Germinal center (tissue), 1 donor: ENCODE data around the gene STK11IP.
A peak's percentile ranks its signal among the peaks of the same experiment; 100 is the strongest.

Experiments
- DNase-seq: peaks from one replicate; pipeline ENCODE4 v3.0.0; 2012; ENCODE audit warnings: mixed read lengths, low spot score

STK11IP gene

DNA sequence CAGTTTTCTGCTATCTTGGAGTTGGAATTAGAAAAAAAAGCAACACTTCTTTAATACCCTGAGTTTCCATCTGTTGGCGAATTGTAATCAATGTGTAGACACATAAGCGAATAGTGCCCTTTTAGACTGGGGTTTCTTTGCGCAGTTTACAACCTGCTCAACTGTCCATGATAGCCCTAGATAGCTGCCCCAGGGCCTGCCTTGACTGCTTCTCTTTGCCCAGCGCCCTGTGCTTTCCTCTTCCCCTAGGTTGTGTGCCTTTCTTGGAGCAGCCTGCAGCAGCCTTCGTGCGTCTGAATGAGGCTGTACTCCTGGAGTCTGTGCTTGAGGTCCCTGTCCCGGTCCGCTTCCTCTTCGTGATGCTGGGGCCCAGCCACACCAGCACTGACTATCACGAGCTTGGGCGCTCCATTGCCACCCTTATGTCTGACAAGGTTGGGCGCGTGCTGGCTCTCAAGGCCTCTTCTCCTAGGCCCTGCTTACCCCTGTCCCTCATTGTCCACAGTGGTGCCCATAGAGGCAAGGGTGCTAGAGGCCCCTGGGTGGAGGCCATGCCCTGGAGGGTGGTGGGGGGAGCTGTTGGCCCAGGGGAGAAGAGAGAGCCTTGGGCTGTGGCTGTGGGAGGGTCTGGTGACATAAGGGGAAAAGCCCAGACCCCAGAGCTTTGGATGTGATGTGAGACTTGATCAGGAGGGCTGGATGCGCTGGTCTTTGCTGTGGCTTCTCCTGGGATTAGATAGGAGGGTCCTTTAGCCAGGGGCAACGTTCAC, 36.7 kb downstream of the STK11IP start:
- no peak for DNase-seq

DNA sequence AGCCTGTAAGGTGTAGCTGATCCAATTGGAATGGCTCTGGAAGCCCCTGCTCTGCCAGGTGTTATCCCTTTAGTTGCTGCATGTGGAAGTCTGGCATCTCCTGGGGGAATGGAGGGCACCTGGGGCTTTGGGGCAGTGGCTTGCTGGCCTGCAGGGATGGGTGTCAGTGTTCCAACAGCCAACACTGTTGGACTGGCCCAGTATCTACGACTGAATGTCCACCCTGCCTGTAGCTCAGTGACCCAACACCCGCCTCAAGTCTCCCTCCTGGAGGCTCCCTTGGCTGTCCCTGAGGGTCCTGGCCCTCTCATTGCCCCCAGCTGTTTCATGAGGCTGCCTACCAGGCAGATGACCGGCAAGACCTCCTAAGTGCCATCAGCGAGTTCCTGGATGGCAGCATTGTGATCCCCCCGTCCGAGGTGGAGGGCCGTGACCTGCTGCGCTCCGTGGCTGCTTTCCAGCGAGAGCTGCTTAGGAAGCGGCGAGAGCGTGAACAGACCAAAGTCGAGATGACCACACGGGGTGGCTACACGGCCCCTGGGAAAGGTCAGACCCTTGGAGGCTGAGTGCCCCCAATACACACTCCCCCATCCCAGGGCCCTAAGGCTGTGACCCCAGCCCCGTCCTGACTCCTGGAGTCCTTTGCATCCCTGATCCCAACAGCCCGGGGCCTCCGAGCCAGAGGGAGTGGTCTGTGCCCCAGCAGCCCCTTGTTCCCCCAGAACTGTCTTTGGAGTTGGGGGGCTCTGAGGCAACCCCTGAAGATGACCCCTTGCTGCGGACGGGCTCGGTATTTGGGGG, 37.5 kb downstream of the STK11IP start:
- no peak for DNase-seq

DNA sequence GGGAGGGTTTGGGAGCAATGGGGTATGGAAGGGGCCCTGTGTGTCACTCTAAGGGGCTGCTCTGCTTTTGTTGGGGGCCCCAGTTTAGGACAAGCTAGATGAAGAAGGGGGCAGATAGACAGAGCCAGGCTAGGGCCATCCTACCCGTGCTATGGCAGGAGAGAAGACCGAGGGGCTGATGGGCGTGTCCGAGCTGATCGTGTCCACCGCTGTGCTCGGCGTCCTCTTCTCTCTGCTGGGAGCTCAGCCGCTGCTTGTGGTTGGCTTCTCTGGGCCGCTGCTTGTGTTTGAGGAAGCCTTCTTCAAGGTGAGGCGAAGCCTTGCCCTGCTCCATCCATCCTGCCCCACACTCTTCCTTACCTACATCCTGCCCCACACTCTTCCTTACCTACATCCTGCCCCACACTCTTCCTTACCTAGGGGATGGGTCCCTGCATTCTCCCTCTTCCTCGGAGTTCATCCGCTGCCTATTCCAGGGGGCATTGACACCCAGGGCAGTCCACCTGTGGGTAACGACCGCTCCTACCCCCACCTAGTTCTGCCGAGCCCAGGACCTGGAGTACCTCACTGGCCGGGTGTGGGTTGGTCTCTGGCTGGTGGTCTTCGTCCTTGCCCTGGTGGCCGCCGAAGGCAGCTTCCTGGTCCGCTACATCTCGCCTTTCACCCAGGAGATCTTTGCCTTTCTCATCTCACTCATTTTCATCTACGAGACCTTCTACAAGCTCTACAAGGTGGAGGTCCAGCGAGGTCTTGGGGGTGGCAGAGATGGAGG, 38.7 kb downstream of the STK11IP start:
- peak; percentile 3 for DNase-seq

DNA sequence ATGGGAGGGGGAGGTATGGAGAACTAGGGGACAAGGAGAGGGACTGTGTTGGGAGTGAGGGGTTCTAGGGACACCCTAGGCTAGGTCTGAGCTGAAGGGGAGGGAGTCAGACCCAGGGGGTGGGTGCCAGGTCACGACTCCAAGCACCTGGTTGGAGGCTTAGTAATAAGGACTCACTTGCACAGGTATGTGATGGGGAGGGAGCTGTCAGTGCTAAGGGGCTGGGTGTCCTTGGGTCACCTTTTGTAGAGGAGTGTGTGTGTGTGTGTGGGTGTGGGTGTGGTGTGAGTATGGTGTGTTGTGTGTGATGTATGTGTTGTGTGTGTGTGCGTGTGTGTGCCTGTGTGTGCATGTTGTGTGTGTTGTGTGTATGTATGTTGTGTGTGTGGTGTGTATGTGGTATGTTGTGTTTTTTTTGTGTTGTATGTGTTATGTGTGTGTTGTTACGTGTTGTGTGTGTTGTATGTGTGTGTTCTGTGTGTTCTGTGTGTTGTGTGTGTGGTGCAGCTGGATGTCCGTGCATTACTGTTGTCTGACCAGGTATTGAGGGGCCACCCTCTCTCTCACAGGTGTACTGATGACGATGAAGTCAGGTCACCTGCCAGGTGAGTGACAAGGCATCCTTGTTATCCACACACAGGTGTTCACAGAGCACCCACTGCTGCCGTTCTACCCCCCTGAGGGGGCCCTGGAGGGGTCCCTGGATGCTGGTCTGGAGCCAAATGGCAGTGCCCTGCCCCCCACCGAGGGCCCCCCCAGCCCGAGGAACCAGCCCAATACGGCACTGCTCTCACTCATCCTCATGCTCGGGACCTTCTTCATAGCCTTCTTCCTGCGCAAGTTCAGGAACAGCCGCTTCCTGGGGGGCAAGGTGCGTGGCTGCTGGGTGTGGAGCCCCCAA, 39.5 kb downstream of the STK11IP start:
- no peak for DNase-seq

DNA sequence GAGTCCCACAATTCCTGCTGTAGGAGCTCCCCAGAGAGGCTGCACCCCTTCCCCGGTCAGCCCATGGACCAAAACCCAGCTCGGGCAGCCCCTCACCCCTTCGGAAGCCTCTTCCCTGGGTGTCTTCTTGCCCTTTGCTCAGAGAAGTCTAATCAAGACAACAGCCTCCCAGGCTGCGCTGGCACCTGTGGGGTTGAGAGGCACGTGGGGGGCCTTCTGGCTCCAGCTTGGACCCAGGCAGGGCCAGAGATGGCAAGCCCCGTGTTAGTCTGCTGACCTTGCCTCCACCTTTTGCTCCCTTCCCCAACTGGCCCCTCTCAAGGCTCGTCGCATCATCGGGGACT, 40.2 kb downstream of the STK11IP start:
- no peak for DNase-seq

DNA sequence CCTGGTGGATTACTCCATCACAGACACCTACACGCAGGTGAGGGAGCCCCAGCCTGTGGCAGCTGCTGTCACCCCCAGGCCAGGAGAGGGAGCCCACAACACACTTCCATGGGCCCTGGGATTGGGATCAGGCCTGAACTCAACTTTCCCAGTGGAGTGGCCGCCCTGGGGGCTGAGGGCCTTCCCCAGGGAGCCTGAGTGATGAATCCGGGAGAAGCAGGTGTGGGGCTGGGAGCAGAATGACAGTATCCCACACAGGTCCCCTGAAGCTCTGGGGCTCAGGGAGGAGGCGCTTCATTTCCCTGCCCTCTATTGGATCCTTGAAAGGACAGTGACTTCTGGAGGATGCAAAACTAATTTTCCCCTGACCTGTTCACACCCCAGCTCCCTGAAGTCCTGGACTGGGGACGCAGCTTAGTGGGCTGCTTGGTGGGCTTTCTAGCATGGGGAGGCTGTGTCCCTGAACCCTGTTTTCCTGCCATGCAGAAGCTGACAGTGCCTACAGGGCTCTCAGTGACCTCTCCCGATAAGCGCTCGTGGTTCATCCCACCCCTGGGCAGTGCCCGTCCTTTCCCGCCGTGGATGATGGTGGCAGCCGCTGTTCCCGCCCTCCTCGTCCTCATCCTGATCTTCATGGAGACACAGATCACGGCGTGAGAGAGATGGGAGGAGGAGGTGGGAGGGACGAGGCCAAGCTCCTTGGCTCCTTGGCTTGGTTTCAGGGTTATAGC, 40.7 kb downstream of the STK11IP start:
- peak; percentile 3 for DNase-seq

DNA sequence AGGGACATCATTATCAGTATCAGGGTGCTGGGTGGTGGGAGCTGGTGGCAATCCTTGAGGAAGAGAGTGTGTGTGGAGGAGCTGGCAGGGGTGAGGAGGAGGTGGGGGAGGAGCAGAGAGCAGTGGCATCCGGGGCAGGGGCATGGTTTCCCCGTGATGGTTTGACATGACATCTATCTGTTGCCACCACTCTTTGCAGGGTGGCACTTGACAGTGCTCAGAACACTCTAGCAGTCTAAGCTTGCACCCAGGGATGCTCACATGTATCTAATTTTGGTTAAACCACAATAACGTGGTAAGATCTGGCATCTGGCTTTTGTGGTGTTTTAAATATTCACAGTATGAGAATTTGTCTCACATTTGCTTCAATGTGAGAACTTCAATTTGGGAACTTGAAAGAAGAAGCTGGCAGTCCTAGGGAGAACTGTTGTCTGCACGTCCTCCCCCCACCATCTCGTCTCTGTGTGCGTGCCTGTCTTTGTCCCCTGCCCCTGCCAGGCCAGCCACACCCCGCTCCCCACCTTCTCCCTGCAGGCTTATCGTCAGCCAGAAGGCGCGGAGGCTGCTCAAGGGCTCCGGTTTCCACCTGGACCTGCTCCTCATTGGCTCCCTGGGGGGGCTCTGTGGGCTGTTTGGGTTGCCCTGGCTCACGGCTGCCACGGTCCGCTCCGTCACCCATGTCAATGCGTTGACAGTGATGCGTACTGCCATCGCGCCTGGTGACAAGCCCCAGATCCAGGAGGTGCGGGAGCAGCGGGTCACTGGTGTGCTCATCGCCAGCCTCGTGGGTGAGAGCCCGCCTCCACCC, 41.5 kb downstream of the STK11IP start:
- DNase-seq, result peak; percentile 1

DNA sequence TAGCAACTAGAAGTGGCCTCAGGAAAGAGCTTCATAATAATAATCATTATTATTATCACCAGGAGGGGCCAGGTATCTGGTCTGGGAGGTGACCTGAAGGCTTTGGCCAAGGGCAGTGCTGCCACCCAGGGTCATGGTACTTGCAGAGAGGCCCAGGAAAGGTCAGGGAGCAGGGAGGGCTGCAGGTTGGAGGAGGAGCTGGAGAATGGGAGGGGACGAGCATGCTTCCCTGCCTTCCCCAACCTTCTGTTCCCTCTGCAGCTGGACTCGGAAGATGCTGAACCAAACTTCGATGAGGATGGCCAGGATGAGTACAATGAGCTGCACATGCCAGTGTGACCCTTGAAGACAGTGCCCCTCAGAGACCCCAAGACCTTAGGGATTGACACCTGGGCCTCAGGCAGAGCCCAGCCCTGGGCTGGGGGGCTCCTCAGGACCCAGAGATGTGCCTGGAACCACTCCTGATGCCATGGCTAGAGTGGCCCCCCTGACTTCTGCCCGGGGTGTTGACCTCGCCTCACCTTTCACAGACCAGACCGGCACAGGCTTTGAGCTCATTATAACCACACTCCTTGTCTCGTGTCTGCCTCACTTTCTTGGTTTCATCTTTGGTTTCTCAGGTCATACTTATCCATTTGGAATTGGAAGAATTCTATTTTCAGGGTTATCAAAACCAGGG, 43.9 kb downstream of the STK11IP start:
- no peak for DNase-seq

DNA sequence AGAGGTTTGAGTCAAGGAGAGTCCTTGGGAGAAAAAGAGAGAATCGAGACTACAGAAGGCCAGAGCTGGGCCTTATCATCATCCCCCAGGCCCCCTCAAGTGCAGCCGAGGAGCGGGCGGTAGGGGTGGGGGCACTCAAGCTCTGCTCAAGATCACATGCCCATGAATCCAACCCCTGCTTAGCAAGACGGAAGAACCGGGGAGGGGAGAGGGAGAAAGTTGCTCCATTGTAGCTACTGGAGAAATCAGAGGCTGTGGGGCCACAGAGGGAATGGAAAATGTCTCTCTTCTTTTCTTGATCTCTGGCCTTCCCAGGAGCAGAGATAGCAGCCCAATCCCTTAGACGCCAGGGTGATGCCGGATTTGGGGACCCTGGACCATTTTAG, 44.4 kb downstream of the STK11IP start:
- DNase-seq, result no peak

DNA sequence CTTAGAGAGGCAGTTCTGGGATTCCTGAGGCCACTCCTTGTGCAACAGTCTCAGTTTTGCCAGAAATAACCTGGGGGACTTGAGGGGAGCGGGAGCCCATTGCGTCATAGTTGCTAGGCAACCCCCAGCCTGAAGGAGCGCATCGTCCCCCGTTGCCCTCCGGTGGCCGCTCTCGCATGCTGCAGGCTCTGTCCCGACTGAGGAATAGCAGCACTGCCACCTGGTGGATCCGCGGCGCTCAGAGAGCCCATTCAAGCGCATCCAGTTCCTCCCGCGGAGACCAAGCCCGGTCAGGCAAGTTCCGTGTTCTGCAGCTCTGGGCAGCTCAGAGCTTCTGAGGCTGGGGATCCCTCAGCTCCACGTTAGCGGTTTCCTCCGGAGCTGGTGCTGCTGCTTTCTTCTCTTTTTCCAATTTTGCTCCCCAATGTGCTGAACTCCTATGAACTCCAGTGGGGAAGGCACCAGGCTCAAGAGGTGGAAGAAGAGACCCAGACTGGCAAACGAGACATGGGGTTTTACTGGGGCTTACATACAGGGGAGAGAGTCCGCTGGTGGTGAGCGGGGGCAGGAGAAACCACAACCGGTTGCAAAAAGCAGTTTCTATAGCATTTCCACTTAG, 44.9 kb downstream of the STK11IP start:
- peak; percentile 93 for DNase-seq

DNA sequence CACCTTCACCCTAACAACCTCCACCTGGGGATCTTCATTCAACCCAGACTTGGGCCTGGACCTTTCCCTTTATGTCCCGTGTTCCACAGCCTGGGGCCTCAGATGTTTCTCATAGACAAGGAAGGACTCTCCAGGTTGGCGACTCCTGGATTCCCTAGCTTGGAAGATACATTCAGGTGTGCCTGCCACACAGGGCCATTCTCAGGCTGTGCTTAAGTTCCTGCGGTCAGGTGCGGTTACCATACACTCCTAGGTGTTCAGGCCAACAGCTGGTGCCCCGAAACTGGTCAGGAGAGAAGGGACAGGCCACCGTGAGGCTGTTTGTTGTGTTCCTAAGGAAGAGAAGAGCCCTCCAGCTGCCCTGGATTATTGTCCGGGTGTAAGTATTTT, 45.4 kb downstream of the STK11IP start:
- no peak for DNase-seq

DNA sequence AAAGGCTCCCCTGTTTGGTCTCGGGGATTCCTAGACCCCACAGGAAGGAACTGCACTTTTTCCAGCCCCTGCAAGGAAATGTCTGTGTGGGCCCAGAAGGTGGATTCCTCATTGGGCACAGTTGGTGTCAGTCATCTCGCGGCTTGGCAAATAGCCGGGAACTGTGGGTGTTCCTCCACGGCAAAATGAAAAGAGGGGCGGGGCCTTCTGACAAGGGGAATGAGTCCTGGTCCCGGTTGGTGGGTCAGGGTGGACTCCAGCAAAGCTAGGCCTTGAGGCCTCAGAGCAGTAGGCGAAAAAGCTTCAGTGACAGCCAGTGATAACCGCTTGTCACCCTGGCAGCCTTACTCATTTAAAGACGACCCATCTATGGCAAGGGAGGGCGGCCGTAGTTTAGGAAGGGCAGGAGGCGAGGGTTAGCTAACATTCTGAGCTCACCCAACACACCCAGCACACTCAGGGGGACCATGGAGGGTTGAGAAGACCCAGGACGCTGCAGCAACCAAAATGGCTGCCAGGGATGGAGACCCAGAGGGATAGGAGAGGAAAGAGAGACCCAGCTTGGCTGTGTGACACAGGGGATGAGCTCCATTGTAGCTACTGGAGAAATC, 46.2 kb downstream of the STK11IP start:
- no peak for DNase-seq

DNA sequence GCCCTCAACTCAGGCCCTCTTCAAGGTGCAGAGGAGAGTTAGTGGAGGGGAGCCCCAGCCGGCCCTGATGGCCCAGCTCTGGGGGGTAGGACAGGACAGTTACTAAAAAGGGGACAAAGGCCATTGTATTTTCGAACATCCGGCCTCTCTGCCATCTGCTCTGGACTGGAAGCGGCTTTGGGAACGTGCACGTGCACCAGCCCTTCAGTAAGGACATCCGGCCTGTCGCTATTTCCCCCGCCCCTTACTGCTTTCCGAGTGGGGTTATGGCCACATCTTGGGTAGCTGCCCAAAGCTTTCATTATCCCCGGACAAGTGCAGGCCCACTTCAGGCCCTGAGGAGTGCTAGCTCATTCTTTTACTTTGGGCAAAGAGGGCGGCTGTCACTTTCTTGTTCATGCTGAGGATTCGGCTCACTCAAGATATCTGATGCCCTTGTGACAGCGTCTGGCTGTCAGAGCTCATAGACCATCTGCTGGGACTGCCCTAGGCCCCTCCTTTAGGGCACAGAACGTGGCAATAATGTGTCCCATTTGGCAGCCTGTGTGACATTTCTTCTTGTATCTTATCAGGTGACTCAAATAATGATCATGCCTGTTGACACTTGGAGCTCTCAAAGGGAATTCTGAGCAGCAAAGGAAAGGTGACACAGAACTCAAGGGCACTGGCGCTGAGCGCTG, 47.3 kb downstream of the STK11IP start:
- DNase-seq, result no peak

DNA sequence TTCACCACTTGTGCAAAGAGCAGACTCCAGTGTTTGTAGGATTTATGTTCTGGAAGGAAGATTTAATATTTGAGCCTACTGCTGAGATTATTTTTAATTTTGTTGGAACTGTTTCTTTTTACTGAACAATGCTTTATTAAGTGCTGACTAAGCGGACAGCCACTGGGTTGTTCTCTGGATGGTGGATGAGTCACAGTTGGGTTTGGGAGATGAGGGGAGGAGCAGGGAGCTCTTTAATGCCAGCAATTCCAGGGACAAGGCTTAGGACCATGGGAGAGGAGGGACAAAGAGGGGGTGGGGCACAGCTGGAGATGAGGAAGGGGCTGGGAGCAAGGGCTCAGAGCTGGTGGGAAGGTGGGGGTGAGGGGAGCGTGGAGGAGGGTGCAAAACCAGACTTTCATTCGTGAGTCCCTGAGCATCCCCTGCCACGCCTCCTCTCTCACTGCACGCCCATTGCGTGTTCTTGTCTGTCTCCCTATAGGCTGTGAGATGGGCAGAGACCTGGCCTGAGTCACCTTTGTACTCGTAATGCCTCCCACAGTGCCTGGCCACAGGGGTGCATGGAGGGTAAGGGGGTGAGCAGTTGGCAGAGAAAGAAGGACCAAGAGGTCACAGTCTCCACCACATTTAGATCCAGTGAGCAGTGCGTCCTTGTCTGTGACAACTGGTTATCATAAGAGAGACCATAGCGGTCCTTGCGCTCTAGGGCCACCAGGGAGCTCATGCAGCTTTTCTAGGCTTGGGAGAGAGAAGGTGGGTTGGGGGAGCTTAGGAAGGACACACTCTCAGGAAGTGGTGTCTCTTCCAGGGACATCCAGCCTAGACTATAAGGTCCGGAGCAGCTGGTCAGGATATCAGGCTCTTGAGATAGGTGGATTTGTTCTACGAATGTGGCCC, 48.2 kb downstream of the STK11IP start:
- no peak for DNase-seq

DNA sequence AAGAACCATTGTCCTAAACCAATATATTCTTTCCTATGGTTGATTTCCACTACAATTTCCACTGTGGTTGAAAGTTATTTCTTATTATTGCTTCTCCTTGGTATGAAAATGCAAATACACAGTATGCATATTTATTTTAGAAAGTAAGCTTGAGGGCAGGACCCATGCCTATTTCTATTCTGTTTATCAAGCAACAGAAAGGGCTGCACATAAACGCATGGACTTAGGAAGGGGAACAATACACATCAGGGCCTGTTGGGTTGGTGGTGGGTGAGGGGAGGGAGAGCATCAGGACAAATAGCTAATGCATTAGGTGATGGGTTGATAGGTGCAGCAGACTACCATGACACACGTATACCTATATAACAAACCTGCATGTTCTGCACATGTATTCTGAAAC, 50.5 kb downstream of the STK11IP start:
- DNase-seq, result no peak

DNA sequence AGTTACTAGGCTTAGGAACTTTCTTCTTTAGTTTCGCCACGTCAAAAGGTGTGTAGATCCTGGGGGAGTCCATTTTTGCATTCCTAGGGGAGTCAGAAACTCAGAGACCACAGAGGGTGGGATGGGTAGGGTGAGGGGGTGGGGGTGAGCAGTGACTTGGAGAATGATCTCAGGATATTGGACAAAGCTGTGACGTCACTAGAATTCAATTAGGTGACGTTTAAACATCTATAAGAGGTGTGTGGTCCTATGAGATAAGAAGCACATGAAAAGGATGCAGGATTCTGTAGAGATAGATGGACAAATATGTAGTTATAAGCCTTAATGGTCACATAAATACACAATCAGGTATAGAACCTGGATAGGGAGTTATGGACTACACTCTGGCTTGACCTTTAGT, 51.3 kb downstream of the STK11IP start:
- DNase-seq, result no peak
